ENCODE data around the gene EIF5B.

GRCh38 chr2:99403084-99403483 is 65.9 kb downstream of the EIF5B start:
- TF ChIP-seq CTCF (IDR thresholded peaks at IDR 0.05) (no peak), POLR2A (IDR thresholded peaks at IDR 0.05) (no peak)
